GM12892 (cell line): Measurements from ENCODE around the gene MNS1.

Experiments
- DNase-seq: peaks from one replicate; pipeline ENCODE4 v3.0.0; 2011; ENCODE audit not compliant: insufficient read length
- FAIRE-seq: peaks from 2 replicates; lab custom pipeline; 2011; peaks lifted over from hg19 to GRCh38; lab: Jason Lieb, UNC
- POLR2A ChIP-seq: IDR thresholded peaks from 2 replicates; pipeline ENCODE4 v1.6.1; 2011; ENCODE audit warnings: low read depth, low read length, control low read depth
- POLR2AphosphoS5 ChIP-seq: IDR thresholded peaks from 2 replicates; pipeline ENCODE4 v1.6.1; 2011; ENCODE audit warnings: low read depth, low read length, control low read depth
- TAF1 ChIP-seq: IDR thresholded peaks from 2 replicates; pipeline ENCODE4 v1.6.1; 2011; ENCODE audit warnings: low read depth, mild to moderate bottlenecking, control low read depth, low read length, borderline replicate concordance

Gene MNS1

GRCh38 chr15:56472278-56472677 lies 7.3 kb upstream of the MNS1 start:
- TF ChIP-seq POLR2A (no peak), TAF1 (no peak), POLR2AphosphoS5 (no peak)
- no peak for DNase-seq
- FAIRE-seq: no peak

GRCh38 chr15:56471440-56472069 lies 6.6 kb upstream of the MNS1 start:
- DNase-seq: no peak
- TF ChIP-seq POLR2AphosphoS5 (no peak), TAF1 (no peak), POLR2A (no peak)
- no peak for FAIRE-seq

GRCh38 chr15:56469483-56469882 lies 4.5 kb upstream of the MNS1 start:
- DNase-seq (no peak), FAIRE-seq (no peak)
- TF ChIP-seq POLR2AphosphoS5 (no peak), POLR2A (no peak)

- no peak for DNase-seq
- peak; percentile 58 for FAIRE-seq
- no peak for TF ChIP-seq POLR2AphosphoS5
- TF ChIP-seq POLR2A: no peak
- no peak for TF ChIP-seq TAF1
These were observed 3.5 kb upstream of the MNS1 start for GRCh38 chr15:56468401-56468800.

GRCh38 chr15:56467616-56468015 lies 2.7 kb upstream of the MNS1 start:
- no peak for DNase-seq
- TF ChIP-seq POLR2A (no peak), TAF1 (no peak), POLR2AphosphoS5 (no peak)
- peak; percentile 27 for FAIRE-seq

- FAIRE-seq: no peak
- TF ChIP-seq POLR2AphosphoS5: no peak
- TF ChIP-seq TAF1: no peak
- TF ChIP-seq POLR2A: no peak
- DNase-seq: no peak
These were observed 4.0 kb downstream of the MNS1 start for GRCh38 chr15:56460947-56461346.

- TF ChIP-seq POLR2A: no peak
- no peak for TF ChIP-seq POLR2AphosphoS5
- TF ChIP-seq TAF1: no peak
- DNase-seq (no peak), FAIRE-seq (no peak)
These were observed 4.9 kb downstream of the MNS1 start for GRCh38 chr15:56460071-56460470.

- no peak for TF ChIP-seq POLR2A
- TF ChIP-seq TAF1: no peak
- no peak for TF ChIP-seq POLR2AphosphoS5
- FAIRE-seq (no peak), DNase-seq (no peak)
These were observed 5.8 kb downstream of the MNS1 start for GRCh38 chr15:56459096-56459495.

- TF ChIP-seq TAF1 (no peak), POLR2AphosphoS5 (no peak), POLR2A (no peak)
- DNase-seq (no peak), FAIRE-seq (no peak)
These were observed 8.7 kb downstream of the MNS1 start for GRCh38 chr15:56456229-56456628.

- no peak for FAIRE-seq
- no peak for TF ChIP-seq TAF1
- TF ChIP-seq POLR2A: no peak
- TF ChIP-seq POLR2AphosphoS5: no peak
- DNase-seq: no peak
These were observed 10.1 kb downstream of the MNS1 start for GRCh38 chr15:56454836-56455235.

GRCh38 chr15:56445746-56446145 lies 19.2 kb downstream of the MNS1 start:
- DNase-seq (no peak), FAIRE-seq (no peak)
- no peak for TF ChIP-seq POLR2AphosphoS5
- TF ChIP-seq POLR2A: no peak
- TF ChIP-seq TAF1: no peak

GRCh38 chr15:56442354-56442753 lies 22.6 kb downstream of the MNS1 start:
- DNase-seq (no peak), FAIRE-seq (no peak)
- TF ChIP-seq TAF1 (no peak), POLR2AphosphoS5 (no peak)
